ENCODE data around the gene TNFRSF1A. TPM values are rescaled to one million over a fixed set of nuclear protein-coding genes. Genes with fewer than 3 reads are reported as not detected.

Gene TNFRSF1A
- total and polyA plus RNA-seq, 11 donors: 23.7 to 141 (median 54.2) TPM

GRCh38 chr12:6321905-6322304 is 20.0 kb downstream of the TNFRSF1A start:
- DNase-seq: no peak
- Histone ChIP-seq H3K27me3 (no peaks in the 10 kb centered on the region), H3K4me1 (peaks cover 0 to 53% (median 41%) of the 10 kb centered on the region in 12 donors), H3K36me3 (peaks cover 0 to 7% (median 0%) of the 10 kb centered on the region in 9 donors), H3K27ac (peak overlapping the region in 6 of 12 donors; percentile 1 to 95 (median 72)), H3K9me3 (no peaks in the 10 kb centered on the region), H3K4me3 (no peak overlapping the region)
- TF ChIP-seq CTCF (IDR thresholded peaks at IDR 0.05): no peak
- TF ChIP-seq POLR2A (IDR thresholded peaks at IDR 0.05): no peak
- WGBS, 4 donors: 50 to 71% (median 59%) methylated on average over 6 of the region's 6 CpGs
- intact Hi-C loops (cut with DNase I): loop anchor here in 1 of 10 donors (10.0 kb wide), 1 partner anchor 143 kb away; no protein-coding TSS in a partner anchor
- ATAC-seq: peak in 3 of 4 donors; percentile 12 to 20 (median 19)

- peaks cover 0 to 30% (median 26%) of the 10 kb centered on the region in 12 donors for H3K4me1 ChIP-seq
- H3K9me3 ChIP-seq: no peaks in the 10 kb centered on the region
- ATAC-seq: no peak
- no peak for DNase-seq
- intact Hi-C loops (cut with DNase I): loop anchor here in 1 of 10 donors (5.0 kb wide), 1 partner anchor 143 kb away; no protein-coding TSS in a partner anchor
- WGBS, 4 donors: 93 to 96% (median 94%) methylated on average over 4 of the region's 4 CpGs
- no peaks in the 10 kb centered on the region for H3K36me3 ChIP-seq
- H3K27me3 ChIP-seq: no peaks in the 10 kb centered on the region
- no peak overlapping the region for H3K4me3 ChIP-seq
- TF ChIP-seq POLR2A (IDR thresholded peaks at IDR 0.05): no peak
- no peak for TF ChIP-seq CTCF (IDR thresholded peaks at IDR 0.05)
- H3K27ac ChIP-seq: no peak overlapping the region
These were observed 22.4 kb downstream of the TNFRSF1A start for GRCh38 chr12:6319446-6319845.

GRCh38 chr12:6318440-6318879 is 23.4 kb downstream of the TNFRSF1A start:
- TF ChIP-seq POLR2A (IDR thresholded peaks at IDR 0.05) (no peak), CTCF (IDR thresholded peaks at IDR 0.05) (no peak)
- DNase-seq: no peak
- Histone ChIP-seq H3K36me3 (no peaks in the 10 kb centered on the region), H3K9me3 (no peaks in the 10 kb centered on the region), H3K27ac (no peak overlapping the region), H3K27me3 (no peaks in the 10 kb centered on the region), H3K4me3 (no peak overlapping the region), H3K4me1 (peaks cover 0 to 20% (median 17%) of the 10 kb centered on the region in 12 donors)
- intact Hi-C loops (cut with DNase I): loop anchor here in 1 of 10 donors (5.0 kb wide), 1 partner anchor 144 kb away; no protein-coding TSS in a partner anchor
- 81 to 89% (median 87%) methylated on average over 15 to 16 of the region's 16 CpGs for WGBS, 4 donors
- no peak for ATAC-seq

- H3K36me3 ChIP-seq: no peaks in the 10 kb centered on the region
- H3K9me3 ChIP-seq: no peaks in the 10 kb centered on the region
- 82 to 88% (median 85%) methylated on average over 21 of the region's 21 CpGs for WGBS, 4 donors
- DNase-seq (no peak), ATAC-seq (no peak)
- no peak overlapping the region for H3K4me3 ChIP-seq
- no peaks in the 10 kb centered on the region for H3K27me3 ChIP-seq
- peaks cover 0 to 14% (median 12%) of the 10 kb centered on the region in 12 donors for H3K4me1 ChIP-seq
- no peak overlapping the region for H3K27ac ChIP-seq
- TF ChIP-seq CTCF (IDR thresholded peaks at IDR 0.05): no peak
- TF ChIP-seq POLR2A (IDR thresholded peaks at IDR 0.05): no peak
- intact Hi-C loops (cut with DNase I): loop anchor here in 1 of 10 donors (5.0 kb wide), 1 partner anchor 144 kb away; no protein-coding TSS in a partner anchor
These were observed 24.0 kb downstream of the TNFRSF1A start for GRCh38 chr12:6317693-6318439.
